ENCODE data around the gene MEX3C. TPM values are rescaled to one million over a fixed set of nuclear protein-coding genes. Genes with fewer than 3 reads are reported as not detected.

Gene MEX3C
- 33.6 and 39.8 TPM in 2 replicates for total RNA-seq
- polyA plus RNA-seq, result 30.9 and 41.8 TPM in 2 replicates
- 23.1 and 25.8 TPM in 2 replicates for polyA plus RNA-seq (2012)
- 8.5 and 21.9 TPM in 2 replicates for polyA minus RNA-seq (ENCODE audit: low replicate concordance)

DNA sequence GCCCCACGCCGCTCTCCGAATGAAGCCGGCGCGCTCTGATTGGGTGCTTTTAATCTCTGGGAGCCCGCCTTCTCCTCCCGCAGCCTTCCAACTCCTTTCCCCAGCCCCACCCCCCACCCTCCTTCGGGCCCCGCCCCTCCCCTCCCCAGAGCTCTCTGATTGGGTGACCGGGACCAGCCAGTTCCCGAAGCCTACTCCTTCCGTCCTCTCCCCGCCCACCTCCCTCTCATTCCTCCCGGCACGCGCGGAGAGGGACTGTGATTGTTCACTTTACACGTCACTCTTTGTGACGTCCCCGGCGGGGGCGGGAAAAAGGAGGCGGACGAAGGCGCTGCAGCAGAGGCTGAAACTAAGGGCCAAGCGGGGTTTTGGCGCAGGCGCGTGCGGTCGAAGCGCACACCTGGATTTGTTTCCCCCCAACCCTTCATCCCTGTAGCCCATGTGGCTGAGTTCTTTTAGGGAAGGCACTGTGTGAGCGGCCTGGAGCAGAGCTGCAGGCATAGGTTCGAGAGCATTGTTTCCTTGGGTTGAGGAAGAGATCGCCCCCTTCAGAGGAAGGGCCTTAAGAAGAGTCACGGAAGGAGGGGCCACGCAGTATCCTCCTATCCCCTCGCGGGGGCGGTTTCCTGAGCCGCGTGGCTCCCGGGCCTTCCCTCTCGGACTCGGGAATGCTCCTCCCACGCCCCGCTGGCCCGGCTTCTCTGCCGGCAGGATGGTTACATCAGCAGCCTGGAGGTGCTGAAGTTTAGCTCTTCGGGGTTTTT lies at the start of gene MEX3C:
Gene MEX3C, minus strand, starts transcription at position 21 of the 764 bp plus-strand sequence. CDS start 361 bp downstream, outside the sequence.
- Histone ChIP-seq H4K20me1 (ENCODE audit: control insufficient read depth, extremely low read depth, insufficient read depth, low read length) (peaks cover 3% of the 10 kb centered on the region), H3K27me3 (ENCODE audit: control insufficient read depth, insufficient read depth, low read length) (no peaks in the 10 kb centered on the region), H3K36me3 (ENCODE audit: control insufficient read depth, insufficient read depth, low read length) (no peaks in the 10 kb centered on the region), H3K79me2 (ENCODE audit: control insufficient read depth, insufficient read depth, low read length) (peaks cover 39% of the 10 kb centered on the region), H3K27ac (ENCODE audit: insufficient read depth, low read length) (peak within 1 kb of the TSS; percentile 91), H2AFZ (ENCODE audit: low read length) (peak within 1 kb of the TSS; percentile 98), H3K9me3 (ENCODE audit: control insufficient read depth, insufficient read depth, low read depth, low read length) (no peaks in the 10 kb centered on the region), H3K4me1 (ENCODE audit: control insufficient read depth, extremely low read depth, insufficient read depth, low read length) (peaks cover 2% of the 10 kb centered on the region), H3K9ac (ENCODE audit: insufficient read depth, low read length) (peak within 1 kb of the TSS; percentile 72), H3K4me2 (ENCODE audit: extremely low read depth, insufficient read depth, low read length) (peak within 1 kb of the TSS; percentile 99), H3K4me3 (replicated peaks in 1 of 4; ENCODE audit: control extremely low read depth in 1 of 4, insufficient read depth in 1 of 4, low read depth in 3 of 4, low read length in 4 of 4) (peak within 1 kb of the TSS; percentile 76 to 95 (median 90))
- no peak for TF ChIP-seq EZH2 (IDR thresholded peaks at IDR 0.05; ENCODE audit: low read length, missing control alignments)
- TF ChIP-seq, protein P1, sequence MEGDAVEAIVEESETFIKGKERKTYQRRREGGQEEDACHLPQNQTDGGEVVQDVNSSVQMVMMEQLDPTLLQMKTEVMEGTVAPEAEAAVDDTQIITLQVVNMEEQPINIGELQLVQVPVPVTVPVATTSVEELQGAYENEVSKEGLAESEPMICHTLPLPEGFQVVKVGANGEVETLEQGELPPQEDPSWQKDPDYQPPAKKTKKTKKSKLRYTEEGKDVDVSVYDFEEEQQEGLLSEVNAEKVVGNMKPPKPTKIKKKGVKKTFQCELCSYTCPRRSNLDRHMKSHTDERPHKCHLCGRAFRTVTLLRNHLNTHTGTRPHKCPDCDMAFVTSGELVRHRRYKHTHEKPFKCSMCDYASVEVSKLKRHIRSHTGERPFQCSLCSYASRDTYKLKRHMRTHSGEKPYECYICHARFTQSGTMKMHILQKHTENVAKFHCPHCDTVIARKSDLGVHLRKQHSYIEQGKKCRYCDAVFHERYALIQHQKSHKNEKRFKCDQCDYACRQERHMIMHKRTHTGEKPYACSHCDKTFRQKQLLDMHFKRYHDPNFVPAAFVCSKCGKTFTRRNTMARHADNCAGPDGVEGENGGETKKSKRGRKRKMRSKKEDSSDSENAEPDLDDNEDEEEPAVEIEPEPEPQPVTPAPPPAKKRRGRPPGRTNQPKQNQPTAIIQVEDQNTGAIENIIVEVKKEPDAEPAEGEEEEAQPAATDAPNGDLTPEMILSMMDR (conservative IDR thresholded peaks at IDR 0.05 in 1 of 2, IDR thresholded peaks at IDR 0.05 in 1 of 2; ENCODE audit: low read depth in 1 of 2, low read length in 2 of 2), result peak; percentile 36 to 40
- DNase-seq (ENCODE audit: low read depth in 2 of 2), result peak; percentile 99

DNA sequence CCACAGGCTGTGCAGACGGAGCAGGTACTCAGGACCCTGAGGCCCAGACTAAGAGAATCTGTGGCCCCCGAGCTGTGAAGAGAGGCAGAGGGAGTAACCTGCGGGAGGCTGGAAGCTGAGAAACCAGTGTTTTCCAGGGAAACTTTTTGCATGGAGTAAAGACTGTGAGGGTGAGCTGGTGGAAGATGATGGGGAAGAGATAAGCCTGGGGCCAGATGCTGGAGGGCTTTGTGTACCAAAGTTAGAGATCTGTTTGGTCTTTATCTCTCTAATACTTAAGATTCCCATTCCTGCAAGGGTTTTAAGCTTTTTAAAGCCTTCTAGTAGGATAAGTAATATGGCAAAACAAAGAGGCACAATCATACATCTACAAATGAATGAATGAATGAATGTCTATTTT lies 43.7 kb upstream of the MEX3C start:
- TF ChIP-seq EZH2 (IDR thresholded peaks at IDR 0.05; ENCODE audit: low read length, missing control alignments), result no peak
- TF ChIP-seq, protein P1 (conservative IDR thresholded peaks at IDR 0.05 in 1 of 2, IDR thresholded peaks at IDR 0.05 in 1 of 2; ENCODE audit: low read depth in 1 of 2, low read length in 2 of 2), result no peak
- no peak overlapping the region for H3K4me2 ChIP-seq (ENCODE audit: extremely low read depth, insufficient read depth, low read length)
- no peak overlapping the region for H3K9ac ChIP-seq (ENCODE audit: insufficient read depth, low read length)
- H3K4me3 ChIP-seq (replicated peaks in 1 of 4; ENCODE audit: control extremely low read depth in 1 of 4, insufficient read depth in 1 of 4, low read depth in 3 of 4, low read length in 4 of 4), result no peak overlapping the region
- H4K20me1 ChIP-seq (ENCODE audit: control insufficient read depth, extremely low read depth, insufficient read depth, low read length), result no peaks in the 10 kb centered on the region
- no peaks in the 10 kb centered on the region for H3K27me3 ChIP-seq (ENCODE audit: control insufficient read depth, insufficient read depth, low read length)
- no peaks in the 10 kb centered on the region for H3K4me1 ChIP-seq (ENCODE audit: control insufficient read depth, extremely low read depth, insufficient read depth, low read length)
- no peaks in the 10 kb centered on the region for H3K36me3 ChIP-seq (ENCODE audit: control insufficient read depth, insufficient read depth, low read length)
- H3K27ac ChIP-seq (ENCODE audit: insufficient read depth, low read length), result no peak overlapping the region
- no peak overlapping the region for H2AFZ ChIP-seq (ENCODE audit: low read length)
- no peak for DNase-seq (ENCODE audit: low read depth in 2 of 2)
- H3K79me2 ChIP-seq (ENCODE audit: control insufficient read depth, insufficient read depth, low read length), result no peaks in the 10 kb centered on the region
- no peaks in the 10 kb centered on the region for H3K9me3 ChIP-seq (ENCODE audit: control insufficient read depth, insufficient read depth, low read depth, low read length)

DNA sequence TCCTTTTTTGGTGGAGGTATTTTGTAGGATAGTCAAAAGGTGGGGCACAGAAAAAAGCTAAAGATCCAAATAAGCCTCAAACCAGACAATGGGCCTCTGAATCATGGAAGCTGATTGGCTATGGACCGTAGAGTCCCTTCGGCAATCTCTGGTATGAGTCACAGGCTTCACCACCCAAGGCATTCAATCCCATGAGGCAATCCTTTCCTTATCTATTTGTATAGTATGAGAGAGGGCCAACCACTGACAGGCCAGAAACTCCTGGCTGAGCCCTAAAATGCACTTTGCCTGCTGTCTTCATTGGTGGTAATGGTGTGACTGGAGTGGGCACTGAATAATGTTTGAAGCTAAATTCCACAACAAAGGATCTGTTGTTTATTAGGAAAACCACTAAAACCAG lies 38.7 kb upstream of the MEX3C start:
- Histone ChIP-seq H3K4me3 (replicated peaks in 1 of 4; ENCODE audit: control extremely low read depth in 1 of 4, insufficient read depth in 1 of 4, low read depth in 3 of 4, low read length in 4 of 4) (no peak overlapping the region), H2AFZ (ENCODE audit: low read length) (no peak overlapping the region), H3K9ac (ENCODE audit: insufficient read depth, low read length) (no peak overlapping the region), H3K4me2 (ENCODE audit: extremely low read depth, insufficient read depth, low read length) (no peak overlapping the region), H3K27ac (ENCODE audit: insufficient read depth, low read length) (no peak overlapping the region), H3K4me1 (ENCODE audit: control insufficient read depth, extremely low read depth, insufficient read depth, low read length) (no peaks in the 10 kb centered on the region), H3K79me2 (ENCODE audit: control insufficient read depth, insufficient read depth, low read length) (no peaks in the 10 kb centered on the region), H4K20me1 (ENCODE audit: control insufficient read depth, extremely low read depth, insufficient read depth, low read length) (no peaks in the 10 kb centered on the region), H3K27me3 (ENCODE audit: control insufficient read depth, insufficient read depth, low read length) (no peaks in the 10 kb centered on the region), H3K9me3 (ENCODE audit: control insufficient read depth, insufficient read depth, low read depth, low read length) (no peaks in the 10 kb centered on the region), H3K36me3 (ENCODE audit: control insufficient read depth, insufficient read depth, low read length) (no peaks in the 10 kb centered on the region)
- TF ChIP-seq EZH2 (IDR thresholded peaks at IDR 0.05; ENCODE audit: low read length, missing control alignments), result no peak
- TF ChIP-seq, protein P1 (conservative IDR thresholded peaks at IDR 0.05 in 1 of 2, IDR thresholded peaks at IDR 0.05 in 1 of 2; ENCODE audit: low read depth in 1 of 2, low read length in 2 of 2), result no peak
- DNase-seq (ENCODE audit: low read depth in 2 of 2), result peak in 1 of 2 donors; percentile 87
